Chondrocyte (in vitro differentiated cells): ENCODE data around the gene RASA2. TPM values are rescaled to one million over a fixed set of nuclear protein-coding genes. Genes with fewer than 3 reads are reported as not detected.

Experiments used
- DNase-seq: peaks from one replicate; pipeline ENCODE4 v3.0.0; 2021; ENCODE audit warnings: mixed read lengths, low spot score
- H3K27ac Mint-ChIP-seq: one replicate; pipeline ENCODE4 v1.8.0; 2021; ENCODE audit warnings: mild to moderate bottlenecking, moderate library complexity, mixed read lengths; ENCODE audit not compliant: unreplicated experiment
- H3K27me3 Mint-ChIP-seq: 2 replicates; pipeline ENCODE4 v1.8.0; 2021; ENCODE audit warnings: low read depth, mixed read lengths
- H3K36me3 Mint-ChIP-seq: 2 replicates; pipeline ENCODE4 v1.8.0; 2021; ENCODE audit warnings: low read depth, mixed read lengths
- H3K4me1 Mint-ChIP-seq: 2 replicates; pipeline ENCODE4 v1.8.0; 2021; ENCODE audit warnings: low read depth, mild to moderate bottlenecking, mixed read lengths
- H3K4me3 Mint-ChIP-seq: one replicate; pipeline ENCODE4 v1.8.0; 2021; ENCODE audit warnings: mild to moderate bottlenecking, moderate library complexity, mixed read lengths; ENCODE audit not compliant: unreplicated experiment
- H3K9me3 Mint-ChIP-seq: 2 replicates; pipeline ENCODE4 v1.8.0; 2021; ENCODE audit warnings: low read depth, mixed read lengths
- CTCF ChIP-seq: fragments of 200-600 bp; sonication (generic); IDR thresholded peaks from 2 replicates; pipeline ENCODE4 v1.5.0; 2021; ENCODE audit warnings: antibody characterized with exemption, mild to moderate bottlenecking, moderate library complexity
- total RNA-seq: library from RNA; stranded (reverse); gene quantifications from 3 replicates; pipeline ENCODE4 v1.2.1, GENCODE V29; 2021

Gene RASA2
- total RNA-seq, 1 donor from 2014 or later, result 8.5 TPM

GRCh38 chr3:141546586-141546985 is 59.8 kb downstream of the RASA2 start:
- Mint-ChIP-seq H3K36me3 (peaks cover 52% of the 10 kb centered on the region), H3K4me1 (no peaks in the 10 kb centered on the region), H3K4me3 (no peak overlapping the region), H3K27me3 (no peaks in the 10 kb centered on the region), H3K27ac (no peak overlapping the region), H3K9me3 (peaks cover 38% of the 10 kb centered on the region)
- TF ChIP-seq CTCF, result no peak
- DNase-seq, result no peak

GRCh38 chr3:141547791-141548190 is 61.0 kb downstream of the RASA2 start:
- Mint-ChIP-seq H3K4me1 (peaks cover 8% of the 10 kb centered on the region), H3K4me3 (no peak overlapping the region), H3K27ac (no peak overlapping the region), H3K9me3 (peaks cover 38% of the 10 kb centered on the region), H3K27me3 (no peaks in the 10 kb centered on the region), H3K36me3 (peaks cover 48% of the 10 kb centered on the region)
- TF ChIP-seq CTCF, result no peak
- DNase-seq, result no peak

GRCh38 chr3:141550926-141551665 is 64.3 kb downstream of the RASA2 start:
- Mint-ChIP-seq H3K4me3 (no peak overlapping the region), H3K27ac (no peak overlapping the region), H3K4me1 (peaks cover 12% of the 10 kb centered on the region), H3K9me3 (peaks cover 26% of the 10 kb centered on the region), H3K27me3 (no peaks in the 10 kb centered on the region), H3K36me3 (peaks cover 26% of the 10 kb centered on the region)
- DNase-seq, result no peak
- no peak for TF ChIP-seq CTCF

GRCh38 chr3:141552440-141552991 is 65.7 kb downstream of the RASA2 start:
- no peak for DNase-seq
- no peak for TF ChIP-seq CTCF
- Mint-ChIP-seq H3K4me3 (no peak overlapping the region), H3K36me3 (peaks cover 15% of the 10 kb centered on the region), H3K9me3 (peaks cover 14% of the 10 kb centered on the region), H3K27ac (no peak overlapping the region), H3K4me1 (peaks cover 12% of the 10 kb centered on the region), H3K27me3 (no peaks in the 10 kb centered on the region)

GRCh38 chr3:141553055-141553454 is 66.2 kb downstream of the RASA2 start:
- peaks cover 9% of the 10 kb centered on the region for H3K36me3 Mint-ChIP-seq
- H3K9me3 Mint-ChIP-seq, result peaks cover 8% of the 10 kb centered on the region
- H3K4me3 Mint-ChIP-seq, result no peak overlapping the region
- TF ChIP-seq CTCF, result no peak
- DNase-seq, result no peak
- H3K27ac Mint-ChIP-seq, result no peak overlapping the region
- no peaks in the 10 kb centered on the region for H3K27me3 Mint-ChIP-seq
- peaks cover 12% of the 10 kb centered on the region for H3K4me1 Mint-ChIP-seq
